ENCODE data around the gene PFDN5. TPM values are rescaled to one million over a fixed set of nuclear protein-coding genes. Genes with fewer than 3 reads are reported as not detected.

PFDN5 gene
- polyA plus RNA-seq, 1 experiment, result 991 TPM

DNA sequence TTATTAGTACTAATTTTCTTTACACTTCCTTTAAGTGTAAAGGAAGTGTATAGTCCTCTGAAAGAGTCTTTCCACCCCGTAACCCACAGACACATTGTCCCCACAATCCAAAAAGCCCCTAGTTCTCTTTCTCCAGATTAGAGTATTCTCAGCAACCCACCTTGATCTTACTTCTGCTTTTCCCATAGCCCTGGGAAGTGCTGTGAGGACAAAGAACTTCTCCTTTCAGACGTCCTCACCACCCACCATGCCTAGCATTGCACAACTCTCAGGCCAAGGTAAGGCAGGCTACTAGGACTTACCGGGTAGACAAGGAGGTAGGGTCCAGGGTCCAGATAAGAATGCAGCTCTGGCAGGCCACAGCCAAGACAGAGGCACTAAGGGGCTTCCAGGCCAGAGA lies 18.7 kb downstream of the PFDN5 start:
- H3K4me3 ChIP-seq (ENCODE audit: low read depth, low read length), result no peak overlapping the region
- no peak overlapping the region for H3K27ac ChIP-seq (ENCODE audit: low read depth, low read length)
- DNase-seq (ENCODE audit: low read depth, low spot score), result no peak
- CTCF ChIA-PET, result interaction anchor here (1.5 kb wide), 1 partner anchor 31 kb away, joined by 3 read pairs; no protein-coding TSS in a partner anchor
- TF ChIP-seq, protein P1, sequence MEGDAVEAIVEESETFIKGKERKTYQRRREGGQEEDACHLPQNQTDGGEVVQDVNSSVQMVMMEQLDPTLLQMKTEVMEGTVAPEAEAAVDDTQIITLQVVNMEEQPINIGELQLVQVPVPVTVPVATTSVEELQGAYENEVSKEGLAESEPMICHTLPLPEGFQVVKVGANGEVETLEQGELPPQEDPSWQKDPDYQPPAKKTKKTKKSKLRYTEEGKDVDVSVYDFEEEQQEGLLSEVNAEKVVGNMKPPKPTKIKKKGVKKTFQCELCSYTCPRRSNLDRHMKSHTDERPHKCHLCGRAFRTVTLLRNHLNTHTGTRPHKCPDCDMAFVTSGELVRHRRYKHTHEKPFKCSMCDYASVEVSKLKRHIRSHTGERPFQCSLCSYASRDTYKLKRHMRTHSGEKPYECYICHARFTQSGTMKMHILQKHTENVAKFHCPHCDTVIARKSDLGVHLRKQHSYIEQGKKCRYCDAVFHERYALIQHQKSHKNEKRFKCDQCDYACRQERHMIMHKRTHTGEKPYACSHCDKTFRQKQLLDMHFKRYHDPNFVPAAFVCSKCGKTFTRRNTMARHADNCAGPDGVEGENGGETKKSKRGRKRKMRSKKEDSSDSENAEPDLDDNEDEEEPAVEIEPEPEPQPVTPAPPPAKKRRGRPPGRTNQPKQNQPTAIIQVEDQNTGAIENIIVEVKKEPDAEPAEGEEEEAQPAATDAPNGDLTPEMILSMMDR (IDR thresholded peaks at IDR 0.05; ENCODE audit: low read depth, low read length), result no peak
- H3K9me3 ChIP-seq (ENCODE audit: control insufficient read depth, insufficient read depth, low read length), result no peaks in the 10 kb centered on the region
- no peaks in the 10 kb centered on the region for H3K27me3 ChIP-seq (ENCODE audit: control insufficient read depth, insufficient read depth, low read length)
- POLR2A ChIA-PET, result no interaction called here

DNA sequence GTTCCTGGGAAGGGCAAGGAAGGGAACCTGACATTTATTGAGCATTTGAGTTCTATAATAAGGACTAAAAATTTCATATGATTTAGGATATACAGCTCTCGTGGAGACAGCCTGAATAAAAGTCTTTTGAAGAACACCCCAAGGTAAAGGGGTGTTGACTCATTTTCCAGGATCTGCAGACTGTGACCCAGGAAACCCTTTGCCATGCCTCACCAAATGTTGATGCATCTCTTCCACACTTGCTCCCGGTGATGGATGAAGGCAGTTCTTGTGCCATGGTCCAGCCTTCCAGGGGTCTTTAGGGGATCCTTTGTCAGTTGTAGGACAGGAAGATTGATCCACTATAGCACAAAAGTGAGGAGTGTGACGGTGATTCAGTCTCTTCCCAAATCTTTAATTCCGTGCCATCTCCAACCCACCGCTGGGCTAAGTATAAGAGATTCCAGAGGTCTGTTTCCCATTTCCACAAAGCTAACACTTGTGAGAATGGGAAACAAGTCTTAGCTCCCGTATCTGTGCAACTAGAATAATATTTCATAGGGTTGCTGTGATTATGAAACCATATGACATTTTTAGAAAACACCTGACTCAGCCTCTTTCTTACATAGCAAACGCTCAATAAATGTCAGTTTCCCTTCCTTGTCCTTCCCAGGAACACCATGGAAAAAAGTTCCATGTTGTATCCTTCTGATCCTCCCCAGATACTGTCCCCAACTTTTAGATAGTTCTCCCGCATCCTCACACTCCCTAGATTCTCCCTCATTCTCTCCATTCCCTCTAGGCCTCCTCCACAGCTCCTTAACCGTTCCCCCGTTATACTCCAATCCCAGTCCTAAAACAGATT lies 25.2 kb downstream of the PFDN5 start:
- Histone ChIP-seq H3K27ac (ENCODE audit: low read depth, low read length) (peak overlapping the region; percentile 94), H3K9me3 (ENCODE audit: control insufficient read depth, insufficient read depth, low read length) (no peaks in the 10 kb centered on the region)
- CTCF ChIA-PET, result interaction anchor here (0.6 to 7.4 kb wide), 67 partner anchors 8 to 266 kb away, joined by 3 to 137 read pairs (median 5); partner anchors contain the start of genes CSAD, ESPL1, ITGB7 and MYG1

DNA sequence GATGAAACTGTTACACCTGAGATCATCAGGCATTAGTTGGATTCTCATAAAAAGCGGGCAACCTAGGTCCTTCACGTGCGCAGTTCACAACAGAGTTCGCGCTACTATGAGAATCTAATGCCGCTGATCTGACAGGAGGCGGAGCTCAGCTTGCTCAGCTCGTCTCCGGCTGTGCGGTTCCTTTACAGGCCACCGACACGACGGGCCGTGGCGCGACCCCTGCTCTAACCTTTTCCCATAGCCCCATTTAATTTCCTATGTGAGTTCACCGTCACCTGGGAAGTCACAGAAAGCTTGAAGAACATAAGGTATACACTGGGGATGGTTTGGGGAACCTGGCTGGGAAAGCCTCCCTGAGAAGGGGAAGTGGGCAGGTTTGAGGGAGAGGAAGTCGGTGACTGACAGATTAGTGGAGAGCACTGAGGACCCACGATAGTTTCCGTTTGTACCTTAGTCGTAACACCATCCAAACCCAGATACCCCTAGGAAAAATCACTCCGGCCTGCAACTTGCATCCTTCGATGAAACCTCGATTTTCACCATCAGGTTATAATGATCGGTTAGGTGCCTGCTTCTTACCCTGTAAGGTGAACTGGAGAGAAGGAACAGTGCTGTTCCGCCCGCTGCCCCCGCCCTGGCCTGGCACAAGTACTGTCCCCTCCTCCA lies 28.9 kb downstream of the PFDN5 start:
- Histone ChIP-seq H3K27ac (ENCODE audit: low read depth, low read length) (peak overlapping the region; percentile 53), H3K4me3 (ENCODE audit: low read depth, low read length) (peak overlapping the region; percentile 61), H3K9me3 (ENCODE audit: control insufficient read depth, insufficient read depth, low read length) (no peaks in the 10 kb centered on the region), H3K27me3 (ENCODE audit: control insufficient read depth, insufficient read depth, low read length) (peaks cover 6% of the 10 kb centered on the region)
- TF ChIP-seq, protein P1 (IDR thresholded peaks at IDR 0.05; ENCODE audit: low read depth, low read length), result no peak
- ChIA-PET CTCF (interaction anchor here (1.1 to 7.4 kb wide), 12 partner anchors 12 to 258 kb away, joined by 3 to 137 read pairs (median 9); partner anchors contain the start of genes MYG1, PFDN5 and SP7), POLR2A (interaction anchor here (0.6 to 2.4 kb wide), 5 partner anchors 21 to 185 kb away, joined by 3 to 17 read pairs (median 3); partner anchors contain the start of gene SP1)
- DNase-seq (ENCODE audit: low read depth, low spot score), result no peak

More for the DNA sequence above, 25.2 kb downstream of the PFDN5 start:
- H3K4me3 ChIP-seq (ENCODE audit: low read depth, low read length), result peak overlapping the region; percentile 98
- POLR2A ChIA-PET, result interaction anchor here (0.5 to 1.7 kb wide), 19 partner anchors 13 to 226 kb away, joined by 3 to 25 read pairs (median 4); partner anchors contain the start of genes MYG1, PFDN5, SP1 and TARBP2
- H3K27me3 ChIP-seq (ENCODE audit: control insufficient read depth, insufficient read depth, low read length), result no peaks in the 10 kb centered on the region
- TF ChIP-seq, protein P1 (IDR thresholded peaks at IDR 0.05; ENCODE audit: low read depth, low read length), result no peak
- no peak for DNase-seq (ENCODE audit: low read depth, low spot score)

GRCh38 chr12:53324779-53325510 lies 29.6 kb downstream of the PFDN5 start:
- peaks cover 10% of the 10 kb centered on the region for H3K27me3 ChIP-seq (ENCODE audit: control insufficient read depth, insufficient read depth, low read length)

More at GRCh38 chr12:53324779-53325510, 29.6 kb downstream of the PFDN5 start:
- peak; percentile 64 for DNase-seq (ENCODE audit: low read depth, low spot score)
- peak overlapping the region; percentile 57 for H3K27ac ChIP-seq (ENCODE audit: low read depth, low read length)
- TF ChIP-seq, protein P1 (IDR thresholded peaks at IDR 0.05; ENCODE audit: low read depth, low read length), result peak; percentile 78
- H3K9me3 ChIP-seq (ENCODE audit: control insufficient read depth, insufficient read depth, low read length), result no peaks in the 10 kb centered on the region
- H3K4me3 ChIP-seq (ENCODE audit: low read depth, low read length), result peak overlapping the region; percentile 61
- POLR2A ChIA-PET, result interaction anchor here (0.6 to 2.4 kb wide), 5 partner anchors 20 to 184 kb away, joined by 3 to 17 read pairs (median 3); partner anchors contain the start of gene SP1
- CTCF ChIA-PET, result interaction anchor here (0.6 to 7.4 kb wide), 9 partner anchors 9 to 184 kb away, joined by 3 to 137 read pairs (median 8); partner anchors contain the start of gene SP7

Measured in AG04450 (cell line).